Measurements from ENCODE around the gene DDO. TPM values are rescaled to one million over a fixed set of nuclear protein-coding genes. Genes with fewer than 3 reads are reported as not detected.

The DDO gene
- total and polyA plus RNA-seq, 9 of the 15 experiments (the other 6 are each of a cell fraction or from before 2014, with no cell fraction given), result not detected

GRCh38 chr6:110385458-110385863, 29.9 kb downstream of the DDO start (continued):
- TF ChIP-seq RNF219 (CRISPR knock-in tag; IDR thresholded peaks at IDR 0.05) (no peak), YBX1 (IDR thresholded peaks at IDR 0.05) (no peak), SMARCA4 (IDR thresholded peaks at IDR 0.05) (no peak), MEF2D (tag; conservative IDR thresholded peaks at IDR 0.05; ENCODE audit: low read depth) (no peak)
- TF ChIP-seq, protein P1, sequence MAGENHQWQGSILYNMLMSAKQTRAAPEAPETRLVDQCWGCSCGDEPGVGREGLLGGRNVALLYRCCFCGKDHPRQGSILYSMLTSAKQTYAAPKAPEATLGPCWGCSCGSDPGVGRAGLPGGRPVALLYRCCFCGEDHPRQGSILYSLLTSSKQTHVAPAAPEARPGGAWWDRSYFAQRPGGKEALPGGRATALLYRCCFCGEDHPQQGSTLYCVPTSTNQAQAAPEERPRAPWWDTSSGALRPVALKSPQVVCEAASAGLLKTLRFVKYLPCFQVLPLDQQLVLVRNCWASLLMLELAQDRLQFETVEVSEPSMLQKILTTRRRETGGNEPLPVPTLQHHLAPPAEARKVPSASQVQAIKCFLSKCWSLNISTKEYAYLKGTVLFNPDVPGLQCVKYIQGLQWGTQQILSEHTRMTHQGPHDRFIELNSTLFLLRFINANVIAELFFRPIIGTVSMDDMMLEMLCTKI (IDR thresholded peaks at IDR 0.05; ENCODE audit: partially characterized antibody), result no peak

- intact Hi-C loops (cut with micrococcal nuclease) (no loop called here), in situ Hi-C loops (cut with MboI) (loop anchor here (25.0 kb wide), 1 partner anchor 841 kb away; no protein-coding TSS in a partner anchor)
- Histone ChIP-seq H3K27ac (ENCODE audit: extremely low read depth, low read depth, low read length) (no peak overlapping the region), H3K4me3 (no peak overlapping the region), H2AFZ (ENCODE audit: low read depth, low read length) (no peak overlapping the region), H3K9me3 (replicated peaks; ENCODE audit: control insufficient read depth, insufficient read depth, low read depth, low read length) (no peaks in the 10 kb centered on the region), H4K20me1 (replicated peaks; ENCODE audit: control insufficient read depth, insufficient read depth, low read length) (no peaks in the 10 kb centered on the region), H3K4me1 (replicated peaks in 1 of 2; ENCODE audit: control insufficient read depth in 2 of 2, insufficient read depth in 2 of 2, low read length in 2 of 2) (no peaks in the 10 kb centered on the region), H3K79me2 (ENCODE audit: control insufficient read depth, insufficient read depth, low read length) (no peaks in the 10 kb centered on the region), H3K9me1 (ENCODE audit: control insufficient read depth, insufficient read depth, low read length) (no peaks in the 10 kb centered on the region), H3K36me3 (ENCODE audit: control insufficient read depth, insufficient read depth, low read length) (no peaks in the 10 kb centered on the region), H3K9ac (ENCODE audit: insufficient read depth in 1 of 2, low read depth in 2 of 2, low read length in 2 of 2) (no peak overlapping the region), H3K4me2 (ENCODE audit: insufficient read depth, low read length) (no peak overlapping the region), H3K27me3 (ENCODE audit: control insufficient read depth in 2 of 2, insufficient read depth in 2 of 2, low read length in 2 of 2) (no peaks in the 10 kb centered on the region; a peak in 3 of 5 replicates)
- ATAC-seq, result no peak
- BruUV-seq (replicated peaks), result no TSS peak
- 1% methylated on average over 8 of the region's 9 CpGs for WGBS (ENCODE audit: insufficient coverage, low coverage, missing lambda C conversion rate)
- FAIRE-seq, result no peak
- CTCF ChIA-PET (ENCODE audit: low intra/inter-chr PET ratio), result interaction anchor here (1.2 kb wide), 1 partner anchor 12 kb away, joined by 3 read pairs; no protein-coding TSS in a partner anchor
- no peak for DNase-seq (ENCODE audit: extremely low read depth in 1 of 4, low spot score in 3 of 4)
- POLR2A ChIA-PET, result no interaction called here
- TF ChIP-seq, protein P2, sequence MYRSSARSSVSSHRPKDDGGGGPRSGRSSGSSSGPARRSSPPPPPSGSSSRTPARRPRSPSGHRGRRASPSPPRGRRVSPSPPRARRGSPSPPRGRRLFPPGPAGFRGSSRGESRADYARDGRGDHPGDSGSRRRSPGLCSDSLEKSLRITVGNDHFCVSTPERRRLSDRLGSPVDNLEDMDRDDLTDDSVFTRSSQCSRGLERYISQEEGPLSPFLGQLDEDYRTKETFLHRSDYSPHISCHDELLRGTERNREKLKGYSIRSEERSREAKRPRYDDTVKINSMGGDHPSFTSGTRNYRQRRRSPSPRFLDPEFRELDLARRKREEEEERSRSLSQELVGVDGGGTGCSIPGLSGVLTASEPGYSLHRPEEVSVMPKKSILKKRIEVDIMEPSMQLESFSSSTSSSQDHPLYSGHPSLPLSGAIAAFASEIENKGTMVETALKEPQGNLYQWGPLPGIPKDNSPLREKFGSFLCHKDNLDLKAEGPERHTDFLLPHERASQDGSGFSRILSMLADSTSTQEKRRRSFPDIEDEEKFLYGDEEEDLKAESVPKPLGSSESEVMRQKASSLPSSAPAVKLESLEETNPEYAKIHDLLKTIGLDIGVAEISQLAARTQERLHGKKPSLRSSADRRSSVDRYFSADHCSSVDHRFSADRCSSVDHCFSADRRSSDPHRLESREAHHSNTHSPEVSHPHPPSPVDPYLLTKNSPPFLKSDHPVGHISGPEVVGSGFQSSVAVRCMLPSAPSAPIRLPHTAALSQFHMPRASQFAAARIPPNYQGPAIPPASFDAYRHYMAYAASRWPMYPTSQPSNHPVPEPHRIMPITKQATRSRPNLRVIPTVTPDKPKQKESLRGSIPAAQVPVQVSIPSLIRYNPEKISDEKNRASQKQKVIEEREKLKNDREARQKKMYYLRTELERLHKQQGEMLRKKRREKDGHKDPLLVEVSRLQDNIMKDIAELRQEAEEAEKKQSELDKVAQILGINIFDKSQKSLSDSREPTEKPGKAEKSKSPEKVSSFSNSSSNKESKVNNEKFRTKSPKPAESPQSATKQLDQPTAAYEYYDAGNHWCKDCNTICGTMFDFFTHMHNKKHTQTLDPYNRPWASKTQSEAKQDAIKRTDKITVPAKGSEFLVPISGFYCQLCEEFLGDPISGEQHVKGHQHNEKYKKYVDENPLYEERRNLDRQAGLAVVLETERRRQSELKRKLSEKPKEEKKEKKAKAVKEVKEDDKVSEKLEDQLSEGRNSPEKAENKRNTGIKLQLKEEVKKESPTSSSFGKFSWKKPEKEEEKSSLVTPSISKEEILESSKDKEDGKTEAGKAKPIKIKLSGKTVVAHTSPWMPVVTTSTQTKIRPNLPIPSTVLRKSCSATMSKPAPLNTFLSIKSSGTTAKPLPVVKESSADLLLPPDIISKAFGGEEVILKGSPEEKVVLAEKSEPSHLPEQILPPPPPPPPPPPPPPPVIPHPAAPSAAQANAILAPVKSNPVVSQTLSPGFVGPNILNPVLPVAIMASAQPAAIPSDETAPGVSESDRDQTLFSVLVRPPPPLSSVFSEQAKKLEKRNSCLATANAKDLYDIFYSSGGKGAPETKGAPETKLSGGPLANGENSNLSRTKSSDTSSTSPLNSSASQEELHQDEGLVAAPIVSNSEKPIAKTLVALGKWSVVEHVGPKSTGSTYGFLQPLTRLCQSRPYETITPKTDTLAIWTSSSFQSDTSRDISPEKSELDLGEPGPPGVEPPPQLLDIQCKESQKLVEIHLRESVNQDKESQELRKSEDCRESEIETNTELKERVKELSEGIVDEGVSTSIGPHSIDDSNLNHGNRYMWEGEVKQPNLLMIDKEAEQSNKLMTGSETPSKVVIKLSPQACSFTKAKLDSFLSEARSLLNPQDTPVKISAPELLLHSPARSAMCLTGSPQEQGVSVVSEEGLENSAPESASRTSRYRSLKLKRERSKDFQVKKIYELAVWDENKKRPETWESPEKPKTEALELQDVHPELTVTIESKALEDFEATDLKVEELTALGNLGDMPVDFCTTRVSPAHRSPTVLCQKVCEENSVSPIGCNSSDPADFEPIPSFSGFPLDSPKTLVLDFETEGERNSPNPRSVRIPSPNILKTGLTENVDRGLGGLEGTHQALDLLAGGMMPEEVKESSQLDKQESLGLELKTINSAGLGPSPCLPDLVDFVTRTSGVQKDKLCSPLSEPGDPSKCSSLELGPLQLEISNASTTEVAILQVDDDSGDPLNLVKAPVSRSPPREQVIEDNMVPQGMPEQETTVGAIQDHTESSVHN (IDR thresholded peaks at IDR 0.05; ENCODE audit: borderline replicate concordance in 1 of 2, low read depth in 1 of 2), result no peak
- TF ChIP-seq POLR3A (IDR thresholded peaks at IDR 0.05; ENCODE audit: borderline replicate concordance, extremely low read depth, insufficient read depth, insufficient read length), result no peak
- no peak for TF ChIP-seq NR4A1 (CRISPR knock-in tag; IDR thresholded peaks at IDR 0.05)
- TF ChIP-seq NR4A1 (tag; IDR thresholded peaks at IDR 0.05), result no peak
Measured at GRCh38 chr6:110378552-110378951, 36.8 kb downstream of the DDO start.
